Activated CD8-positive, alpha-beta memory T cell treated with anti-CD3 and anti-CD28 coated beads, Interleukin-2, amount 10 ng/mL, durations not matched to agents 7 days and 5 days (primary cell): ENCODE data around the gene ADCYAP1R1. TPM values are rescaled to one million over a fixed set of nuclear protein-coding genes. Genes with fewer than 3 reads are reported as not detected.

Source experiments
- ATAC-seq: fragments of 150-1000 bp; cut with Tn5 transposase; one replicate; pipeline ENCODE4 v1.10.0; 2021; ENCODE audit warnings: moderate library complexity
- CTCF ChIA-PET: fragments of 350-600 bp; sonication (Branson Sonifier 250); formaldehyde crosslinking; loops from one replicate; lab custom pipeline; 2021; ENCODE audit warnings: antibody characterized with exemption; lab: Charles Lee
- DNase-seq: peaks from one replicate; pipeline ENCODE4 v3.0.0-alpha.2; 2020
- H3K27ac Mint-ChIP-seq: one replicate; pipeline ENCODE4 v1.8.0; 2021; ENCODE audit warnings: mild to moderate bottlenecking, mixed read lengths
- H3K27me3 Mint-ChIP-seq: one replicate; pipeline ENCODE4 v1.8.0; 2021; ENCODE audit warnings: mixed read lengths
- H3K36me3 Mint-ChIP-seq: one replicate; pipeline ENCODE4 v1.8.0; 2021; ENCODE audit warnings: mild to moderate bottlenecking, mixed read lengths
- H3K4me1 Mint-ChIP-seq: one replicate; pipeline ENCODE4 v1.8.0; 2021; ENCODE audit warnings: mixed read lengths
- H3K4me3 Mint-ChIP-seq: one replicate; pipeline ENCODE4 v1.8.0; 2021; ENCODE audit warnings: mild to moderate bottlenecking, moderate library complexity, mixed read lengths
- H3K9me3 Mint-ChIP-seq: one replicate; pipeline ENCODE4 v1.8.0; 2022; ENCODE audit warnings: low read depth, mixed read lengths
- total RNA-seq, 2 experiments: library from RNA; stranded (reverse); gene quantifications; one replicate each; pipeline ENCODE4 v1.2.3, GENCODE V29; 2021

ADCYAP1R1 gene
- total RNA-seq, 2 experiments from 2014 or later = not detected

DNA sequence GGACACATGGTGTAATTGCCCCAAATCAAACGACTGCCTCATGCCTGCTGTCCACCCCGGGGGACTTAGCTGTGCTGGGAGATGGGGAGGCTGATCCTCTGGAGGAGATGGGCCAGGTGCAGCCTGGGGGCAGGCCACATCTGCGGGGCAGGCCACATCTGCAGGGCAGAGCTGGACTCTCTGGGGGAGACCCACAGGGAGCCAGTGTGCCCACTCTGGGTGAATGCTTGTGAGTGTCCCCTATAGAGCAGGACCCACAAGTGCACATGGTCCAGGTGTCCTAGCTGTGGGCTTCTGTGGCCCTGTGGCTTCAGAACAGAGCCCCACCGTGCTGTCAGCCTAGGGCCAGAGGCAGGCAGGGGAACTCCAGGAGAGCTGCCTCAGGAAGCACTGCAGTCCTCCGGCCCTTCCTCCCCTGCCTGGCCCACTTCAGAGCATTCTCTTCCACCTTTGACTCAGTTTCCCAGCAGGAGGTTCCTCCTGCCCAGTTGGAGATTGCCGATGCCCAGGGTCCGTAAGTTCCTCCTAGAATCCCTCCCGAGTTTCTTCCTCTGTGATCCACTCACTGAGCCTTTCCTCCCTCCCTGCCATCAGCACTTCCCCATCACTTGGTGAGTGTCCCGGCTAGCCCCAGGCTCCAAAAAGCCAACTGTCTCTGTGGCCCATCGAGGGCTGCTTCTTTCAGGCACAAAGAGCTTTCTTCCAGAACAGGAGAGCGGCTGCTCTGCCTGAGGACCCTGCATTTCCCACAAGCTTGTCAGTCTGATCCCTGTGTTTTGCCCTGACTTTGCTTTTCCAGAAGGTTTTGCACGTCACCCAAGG, 50.3 kb downstream of the ADCYAP1R1 start:
- ATAC-seq = no peak

DNA sequence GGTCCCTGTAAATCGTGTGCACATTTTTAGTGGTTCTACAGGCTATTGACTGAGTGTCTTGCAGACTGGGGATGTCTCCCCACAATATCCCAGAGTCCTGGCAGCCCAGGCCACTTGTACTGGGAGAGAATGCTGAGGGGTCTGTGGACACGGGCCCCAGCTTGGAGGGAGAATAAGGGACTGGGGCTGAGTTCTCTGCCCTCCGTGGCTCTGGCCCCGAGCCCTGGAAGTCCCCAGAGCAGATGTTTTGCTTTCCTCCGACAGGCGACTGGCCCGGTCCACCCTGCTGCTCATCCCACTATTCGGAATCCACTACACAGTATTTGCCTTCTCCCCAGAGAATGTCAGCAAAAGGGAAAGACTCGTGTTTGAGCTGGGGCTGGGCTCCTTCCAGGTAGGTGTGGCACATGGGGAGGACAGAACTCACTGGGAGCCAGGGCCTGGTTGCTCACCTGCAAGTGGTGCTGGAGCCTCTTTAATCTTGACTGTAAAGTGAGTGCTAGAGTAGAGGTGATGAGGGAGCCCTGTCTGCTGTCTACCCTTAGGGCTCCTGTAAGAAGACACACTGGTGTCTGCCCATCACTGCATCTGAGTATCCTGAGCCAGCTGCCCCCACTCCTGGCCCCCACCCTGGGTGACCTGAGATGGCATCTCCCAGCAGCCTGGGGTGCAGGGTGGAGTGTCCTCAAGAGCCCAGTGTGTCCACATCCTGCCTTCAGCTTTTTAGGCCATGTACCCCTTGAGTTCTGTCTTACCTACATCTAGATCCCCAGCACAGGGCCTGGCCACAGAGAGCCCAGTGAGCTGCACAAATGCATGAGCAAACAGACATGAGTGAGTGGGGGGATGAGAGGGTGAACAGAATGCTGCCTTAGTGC, 51.1 kb downstream of the ADCYAP1R1 start:
- Mint-ChIP-seq H3K27ac (no peak overlapping the region), H3K4me3 (no peak overlapping the region), H3K36me3 (no peaks in the 10 kb centered on the region), H3K9me3 (no peaks in the 10 kb centered on the region), H3K4me1 (no peaks in the 10 kb centered on the region), H3K27me3 (no peaks in the 10 kb centered on the region)
- ATAC-seq (no peak), DNase-seq (no peak)
- CTCF ChIA-PET = no interaction called here

More for the DNA sequence above, 50.3 kb downstream of the ADCYAP1R1 start:
- Mint-ChIP-seq H3K9me3 (no peaks in the 10 kb centered on the region), H3K4me1 (no peaks in the 10 kb centered on the region), H3K27ac (no peak overlapping the region), H3K27me3 (no peaks in the 10 kb centered on the region), H3K4me3 (no peak overlapping the region), H3K36me3 (no peaks in the 10 kb centered on the region)
- DNase-seq = no peak
- CTCF ChIA-PET = no interaction called here

DNA sequence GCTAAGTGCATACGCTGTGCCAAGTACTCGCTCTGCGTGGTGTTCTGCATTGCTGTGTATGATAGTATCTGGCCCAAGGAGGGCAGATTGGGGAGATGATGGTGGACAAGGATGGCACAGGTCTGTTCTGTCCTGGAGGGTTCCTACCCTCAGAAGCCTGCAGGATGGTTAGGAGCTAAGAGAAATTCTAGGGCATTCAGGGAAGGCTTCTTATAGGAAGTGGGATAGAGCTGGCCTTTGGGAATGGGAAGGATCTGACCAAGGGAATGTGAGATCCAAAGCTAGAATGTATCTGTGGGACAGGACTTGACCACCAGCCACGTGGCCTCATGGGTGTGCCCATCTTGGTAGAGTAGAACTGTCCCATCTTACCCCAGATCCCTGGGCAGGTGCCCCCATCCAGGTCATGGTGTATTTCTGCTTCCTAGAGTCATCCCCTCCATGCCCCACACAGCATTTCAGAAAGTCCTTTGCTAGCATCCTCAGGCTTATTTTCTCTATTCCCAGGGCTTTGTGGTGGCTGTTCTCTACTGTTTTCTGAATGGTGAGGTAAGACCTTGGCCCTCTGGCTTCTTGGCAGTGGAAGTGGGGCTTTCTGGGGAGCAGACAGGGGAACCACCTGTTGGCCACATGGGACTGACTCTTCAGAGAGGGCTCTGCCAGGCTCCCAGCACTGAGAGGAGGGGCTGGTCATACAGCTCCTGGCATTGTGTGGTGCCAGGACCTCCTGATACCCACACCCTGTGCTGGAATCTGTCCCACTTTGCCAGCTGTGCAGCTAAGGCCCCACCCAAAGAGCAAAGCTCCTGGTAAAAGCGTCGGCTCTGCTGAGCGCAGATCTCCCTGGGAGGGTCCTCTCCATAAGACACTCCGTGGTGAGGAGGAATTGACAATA, 52.5 kb downstream of the ADCYAP1R1 start:
- no peaks in the 10 kb centered on the region for H3K27me3 Mint-ChIP-seq
- no peaks in the 10 kb centered on the region for H3K4me1 Mint-ChIP-seq
- CTCF ChIA-PET = interaction anchor here (2.9 kb wide), 1 partner anchor 30 kb away, joined by 6 read pairs; no protein-coding TSS in a partner anchor
- ATAC-seq (no peak), DNase-seq (no peak)
- no peak overlapping the region for H3K27ac Mint-ChIP-seq
- H3K36me3 Mint-ChIP-seq = no peaks in the 10 kb centered on the region
- H3K4me3 Mint-ChIP-seq = no peak overlapping the region
- H3K9me3 Mint-ChIP-seq = no peaks in the 10 kb centered on the region

DNA sequence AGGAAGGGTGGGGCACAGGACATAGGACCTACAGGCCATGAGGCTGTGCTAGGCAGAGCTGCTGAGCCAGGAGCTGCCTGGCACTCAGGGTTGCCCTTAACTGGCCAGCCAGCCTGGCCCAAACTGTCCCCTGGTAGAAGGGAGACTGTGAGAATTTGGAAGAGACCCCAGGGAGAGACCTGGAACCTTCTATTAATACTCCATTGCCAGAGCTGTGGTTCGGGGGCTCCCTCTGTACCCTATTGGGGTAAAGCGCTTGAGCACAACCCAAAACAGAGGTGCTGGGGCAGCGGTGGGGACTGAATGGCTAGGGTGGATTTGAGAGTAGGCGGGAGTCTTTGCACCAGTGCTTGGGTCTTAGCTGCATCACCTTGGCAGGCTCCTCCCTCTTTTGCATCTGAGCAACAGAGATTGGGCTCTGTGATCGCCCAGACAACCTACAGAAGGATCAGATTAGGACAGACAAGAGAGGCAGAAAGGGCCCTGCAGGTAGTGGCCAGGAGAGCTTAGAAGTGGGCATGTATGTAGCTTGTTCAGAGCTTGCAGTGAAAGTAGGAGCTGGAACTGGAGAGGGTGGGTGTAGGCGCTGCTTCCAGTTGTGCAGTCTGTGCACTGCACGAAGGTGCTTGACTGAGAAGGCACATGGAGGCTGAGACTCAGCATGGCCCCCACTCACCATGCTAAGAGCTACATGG, 53.3 kb downstream of the ADCYAP1R1 start:
- ATAC-seq (no peak), DNase-seq (no peak)
- H3K4me1 Mint-ChIP-seq = no peaks in the 10 kb centered on the region
- H3K9me3 Mint-ChIP-seq = no peaks in the 10 kb centered on the region
- H3K36me3 Mint-ChIP-seq = no peaks in the 10 kb centered on the region
- no peaks in the 10 kb centered on the region for H3K27me3 Mint-ChIP-seq
- no peak overlapping the region for H3K4me3 Mint-ChIP-seq
- CTCF ChIA-PET = interaction anchor here (0.9 to 2.9 kb wide), 2 partner anchors 17 to 29 kb away, joined by 6 to 7 read pairs; no protein-coding TSS in a partner anchor
- H3K27ac Mint-ChIP-seq = no peak overlapping the region

DNA sequence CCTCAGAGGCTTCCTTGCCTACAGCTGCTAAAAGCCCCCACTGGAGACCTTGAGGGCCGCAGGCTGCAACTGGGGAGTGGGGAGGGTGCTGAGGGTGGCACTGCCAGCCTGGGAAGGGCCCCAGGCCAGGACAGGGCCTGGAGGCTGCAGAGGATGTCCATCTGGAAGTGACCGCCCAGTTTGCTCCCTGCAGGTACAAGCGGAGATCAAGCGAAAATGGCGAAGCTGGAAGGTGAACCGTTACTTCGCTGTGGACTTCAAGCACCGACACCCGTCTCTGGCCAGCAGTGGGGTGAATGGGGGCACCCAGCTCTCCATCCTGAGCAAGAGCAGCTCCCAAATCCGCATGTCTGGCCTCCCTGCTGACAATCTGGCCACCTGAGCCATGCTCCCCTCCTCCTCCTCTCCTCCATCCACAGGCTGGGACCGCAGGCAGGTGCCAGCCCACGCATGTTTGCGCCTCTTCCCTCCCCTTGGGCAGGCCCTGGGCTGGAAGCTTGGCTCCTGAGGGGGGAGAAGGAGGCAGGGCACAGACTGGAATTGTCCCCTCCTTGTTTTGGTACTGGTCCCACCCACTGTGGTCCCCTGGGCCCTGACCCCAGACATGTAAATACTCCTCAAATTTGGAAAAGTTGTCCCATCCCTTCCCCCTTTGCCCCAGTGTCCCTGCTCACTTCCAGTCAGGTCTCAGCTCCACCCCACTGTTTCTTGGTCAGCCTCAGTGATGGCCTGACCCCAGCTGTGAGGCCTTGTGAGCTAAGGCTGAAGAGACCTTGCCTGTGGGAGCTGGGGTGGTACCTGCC, 54.4 kb downstream of the ADCYAP1R1 start:
- no peak overlapping the region for H3K27ac Mint-ChIP-seq
- DNase-seq (no peak), ATAC-seq (no peak)
- no peak overlapping the region for H3K4me3 Mint-ChIP-seq
- H3K27me3 Mint-ChIP-seq = no peaks in the 10 kb centered on the region
- H3K9me3 Mint-ChIP-seq = no peaks in the 10 kb centered on the region
- H3K4me1 Mint-ChIP-seq = no peaks in the 10 kb centered on the region
- no peaks in the 10 kb centered on the region for H3K36me3 Mint-ChIP-seq
- CTCF ChIA-PET = interaction anchor here (0.9 to 2.9 kb wide), 2 partner anchors 16 to 28 kb away, joined by 6 to 7 read pairs; no protein-coding TSS in a partner anchor

DNA sequence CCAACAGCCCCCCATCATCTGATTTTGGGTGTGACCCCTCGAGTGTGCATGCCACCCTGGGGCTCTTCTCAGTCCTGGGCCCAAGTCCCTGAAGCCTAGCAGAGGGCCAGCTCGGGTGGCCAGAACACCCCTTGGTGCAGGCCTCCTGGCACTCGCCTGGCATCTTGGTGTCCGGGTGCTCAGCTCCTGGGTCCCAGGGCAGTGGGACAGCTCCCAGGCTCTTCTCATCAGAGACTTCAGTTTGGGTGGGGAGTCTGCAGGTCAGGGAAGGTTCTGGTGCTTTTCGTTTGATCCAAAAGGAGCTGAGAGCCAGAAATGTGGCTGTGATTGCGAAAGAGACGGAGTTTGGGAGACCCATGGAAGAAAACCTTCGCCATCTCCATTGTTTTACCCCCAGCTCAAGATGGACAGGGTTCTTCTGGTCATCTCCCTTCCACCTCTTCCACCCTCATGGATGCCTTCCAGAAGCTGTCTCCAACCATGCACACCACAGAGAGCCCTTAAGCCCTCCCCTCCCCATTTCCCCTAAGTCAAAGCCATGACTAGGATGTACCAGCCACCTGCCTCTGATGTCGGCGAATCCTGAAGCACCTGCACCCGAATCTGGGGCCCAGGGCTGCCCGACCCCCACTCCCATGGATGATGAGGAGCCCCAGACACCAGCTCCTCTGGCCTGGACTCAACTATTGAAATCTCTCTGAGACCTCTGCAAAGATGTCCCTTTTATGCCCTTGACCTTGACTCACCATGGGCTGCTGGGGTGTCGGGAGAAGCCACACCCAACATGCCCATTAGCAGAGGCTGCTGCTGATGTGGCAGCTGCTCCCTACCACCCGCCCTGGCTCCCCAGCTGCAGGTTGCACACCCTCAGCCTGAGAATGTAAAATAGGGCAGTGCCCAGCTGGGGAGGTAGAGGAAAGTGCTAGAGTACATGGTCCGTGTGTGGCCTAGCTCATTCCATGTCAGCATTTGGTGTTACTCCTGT, 55.3 kb downstream of the ADCYAP1R1 start:
- no peaks in the 10 kb centered on the region for H3K36me3 Mint-ChIP-seq
- DNase-seq (no peak), ATAC-seq (no peak)
- no peaks in the 10 kb centered on the region for H3K9me3 Mint-ChIP-seq
- H3K27me3 Mint-ChIP-seq = no peaks in the 10 kb centered on the region
- no peaks in the 10 kb centered on the region for H3K4me1 Mint-ChIP-seq
- CTCF ChIA-PET = interaction anchor here (0.8 to 2.9 kb wide), 2 partner anchors 27 kb away, joined by 3 to 6 read pairs; no protein-coding TSS in a partner anchor
- no peak overlapping the region for H3K27ac Mint-ChIP-seq
- H3K4me3 Mint-ChIP-seq = no peak overlapping the region

DNA sequence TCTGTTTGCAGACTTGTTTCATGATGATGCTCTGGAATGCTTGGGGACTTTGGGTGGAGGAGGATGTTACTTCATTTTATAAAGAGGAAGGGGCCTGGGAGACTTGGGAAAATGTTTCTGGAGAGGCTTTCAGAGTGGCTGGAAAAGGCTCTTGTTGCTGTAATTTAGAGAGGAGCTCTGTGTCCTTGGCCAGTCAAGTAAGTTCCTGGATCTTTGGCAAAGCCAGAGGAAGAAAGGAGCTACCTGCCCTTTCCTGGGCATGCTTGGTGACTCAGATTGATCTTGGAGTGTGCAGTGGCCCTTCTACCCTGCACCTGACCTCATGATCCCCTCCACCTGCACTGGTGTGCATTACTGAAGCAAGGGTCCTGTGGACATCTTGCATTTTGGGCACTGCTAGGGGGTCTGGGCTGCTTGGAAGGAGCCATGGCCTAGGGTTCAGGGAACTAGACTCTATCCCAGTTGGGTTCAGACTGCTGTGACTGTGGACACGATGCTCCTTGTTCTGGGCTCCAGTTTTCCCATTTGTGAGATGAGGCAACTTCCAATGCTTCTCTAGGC, 56.1 kb downstream of the ADCYAP1R1 start:
- no peaks in the 10 kb centered on the region for H3K9me3 Mint-ChIP-seq

DNA sequence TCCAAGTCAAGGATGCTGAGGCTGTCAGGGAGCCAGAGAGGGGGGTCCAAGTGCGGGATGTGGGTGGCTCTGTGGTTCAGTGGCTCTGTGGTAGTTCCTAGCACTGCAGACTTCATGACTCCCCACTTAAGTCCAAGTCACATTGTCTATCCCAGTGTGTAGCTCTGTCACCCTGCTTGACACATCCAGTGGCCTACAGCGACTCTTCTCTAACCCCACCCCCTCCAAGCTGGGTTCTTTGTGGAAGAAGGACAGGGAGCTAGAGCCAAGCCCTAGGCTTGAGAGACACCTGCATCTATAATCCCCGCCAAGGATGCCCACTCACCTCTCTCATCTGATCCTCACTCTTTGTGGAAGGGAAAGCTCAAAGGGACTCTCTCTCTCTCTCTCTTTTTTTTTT, 57.6 kb downstream of the ADCYAP1R1 start:
- CTCF ChIA-PET = interaction anchor here (1.5 kb wide), 1 partner anchor 13 kb away, joined by 5 read pairs; no protein-coding TSS in a partner anchor
- Mint-ChIP-seq H3K4me1 (no peaks in the 10 kb centered on the region), H3K27ac (no peak overlapping the region), H3K9me3 (no peaks in the 10 kb centered on the region), H3K36me3 (no peaks in the 10 kb centered on the region), H3K4me3 (no peak overlapping the region), H3K27me3 (no peaks in the 10 kb centered on the region)
- no peak for ATAC-seq
- no peak for DNase-seq

More for the DNA sequence above, 56.1 kb downstream of the ADCYAP1R1 start:
- DNase-seq (no peak), ATAC-seq (no peak)
- Mint-ChIP-seq H3K27ac (no peak overlapping the region), H3K27me3 (no peaks in the 10 kb centered on the region), H3K36me3 (no peaks in the 10 kb centered on the region), H3K4me3 (no peak overlapping the region), H3K4me1 (no peaks in the 10 kb centered on the region)
- CTCF ChIA-PET = interaction anchor here (0.8 kb wide), 1 partner anchor 27 kb away, joined by 3 read pairs; no protein-coding TSS in a partner anchor

DNA sequence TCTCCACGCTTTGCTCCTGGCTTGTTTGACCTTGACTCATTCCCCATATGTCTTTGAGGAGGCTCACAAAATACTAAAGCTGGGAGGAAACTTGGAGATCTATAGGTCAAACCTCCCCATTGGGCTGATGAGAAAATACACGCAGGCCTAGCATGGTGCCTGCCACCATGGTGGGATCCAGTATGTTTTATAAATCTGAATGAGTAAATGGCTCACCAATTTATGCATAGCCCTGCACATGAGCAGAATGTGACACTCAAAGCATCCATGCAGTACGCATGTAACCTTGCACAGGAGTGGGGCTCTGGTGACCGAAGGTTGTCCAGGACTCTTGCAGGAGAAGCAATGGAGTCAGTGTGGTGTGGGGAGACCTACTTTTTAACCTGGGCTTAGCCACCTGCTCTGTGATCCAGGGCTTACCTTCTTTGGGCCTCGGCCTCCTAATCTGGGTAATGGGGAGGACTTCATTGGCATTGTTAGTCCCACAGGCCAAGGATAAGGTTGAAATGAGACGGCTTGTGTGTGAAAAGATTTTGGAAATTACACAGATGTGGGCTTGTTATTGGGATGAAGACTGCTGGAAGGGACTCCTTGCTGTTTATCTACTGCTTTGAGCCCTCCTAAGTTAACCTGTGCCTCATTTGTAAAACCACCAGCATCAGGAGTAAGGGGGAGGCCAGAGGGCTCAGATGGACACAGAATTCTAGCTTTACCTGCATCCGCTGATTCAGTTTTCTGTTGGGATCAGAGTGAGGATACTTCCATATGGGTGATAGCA, 58.4 kb downstream of the ADCYAP1R1 start:
- no peaks in the 10 kb centered on the region for H3K27me3 Mint-ChIP-seq
- H3K27ac Mint-ChIP-seq = no peak overlapping the region
- H3K4me1 Mint-ChIP-seq = no peaks in the 10 kb centered on the region
- DNase-seq (no peak), ATAC-seq (no peak)
- CTCF ChIA-PET = interaction anchor here (1.3 to 1.5 kb wide), 2 partner anchors 12 kb away, joined by 3 to 5 read pairs; no protein-coding TSS in a partner anchor
- H3K9me3 Mint-ChIP-seq = no peaks in the 10 kb centered on the region
- no peak overlapping the region for H3K4me3 Mint-ChIP-seq
- no peaks in the 10 kb centered on the region for H3K36me3 Mint-ChIP-seq

DNA sequence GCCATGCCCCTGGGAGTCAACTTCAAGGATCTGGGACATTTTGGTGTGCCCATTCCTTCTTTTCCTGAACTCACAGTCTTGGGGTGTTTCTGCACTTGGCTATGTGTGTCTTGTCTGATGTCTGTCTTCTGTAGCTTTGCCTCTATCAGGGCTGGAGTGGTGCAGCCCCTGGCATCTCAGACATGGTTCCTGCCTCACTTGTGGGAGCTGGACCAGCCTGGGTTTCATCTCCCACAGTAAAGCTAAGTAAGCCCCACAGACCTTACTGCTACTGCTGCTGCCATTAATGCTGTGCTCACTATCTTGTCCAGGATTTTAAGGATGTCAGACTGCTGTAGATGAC, 59.0 kb downstream of the ADCYAP1R1 start:
- H3K4me3 Mint-ChIP-seq = no peak overlapping the region
- no peaks in the 10 kb centered on the region for H3K9me3 Mint-ChIP-seq
- H3K4me1 Mint-ChIP-seq = no peaks in the 10 kb centered on the region
- DNase-seq (no peak), ATAC-seq (no peak)
- CTCF ChIA-PET = interaction anchor here (1.3 kb wide), 1 partner anchor 11 kb away, joined by 3 read pairs; no protein-coding TSS in a partner anchor
- no peaks in the 10 kb centered on the region for H3K36me3 Mint-ChIP-seq
- no peak overlapping the region for H3K27ac Mint-ChIP-seq
- no peaks in the 10 kb centered on the region for H3K27me3 Mint-ChIP-seq
